ENCODE data around the gene OTUB2. TPM values are rescaled to one million over a fixed set of nuclear protein-coding genes. Genes with fewer than 3 reads are reported as not detected.

OTUB2 gene
- 0.28 TPM for polyA plus RNA-seq (2012; ENCODE audit: low read depth, missing spikeins)

DNA sequence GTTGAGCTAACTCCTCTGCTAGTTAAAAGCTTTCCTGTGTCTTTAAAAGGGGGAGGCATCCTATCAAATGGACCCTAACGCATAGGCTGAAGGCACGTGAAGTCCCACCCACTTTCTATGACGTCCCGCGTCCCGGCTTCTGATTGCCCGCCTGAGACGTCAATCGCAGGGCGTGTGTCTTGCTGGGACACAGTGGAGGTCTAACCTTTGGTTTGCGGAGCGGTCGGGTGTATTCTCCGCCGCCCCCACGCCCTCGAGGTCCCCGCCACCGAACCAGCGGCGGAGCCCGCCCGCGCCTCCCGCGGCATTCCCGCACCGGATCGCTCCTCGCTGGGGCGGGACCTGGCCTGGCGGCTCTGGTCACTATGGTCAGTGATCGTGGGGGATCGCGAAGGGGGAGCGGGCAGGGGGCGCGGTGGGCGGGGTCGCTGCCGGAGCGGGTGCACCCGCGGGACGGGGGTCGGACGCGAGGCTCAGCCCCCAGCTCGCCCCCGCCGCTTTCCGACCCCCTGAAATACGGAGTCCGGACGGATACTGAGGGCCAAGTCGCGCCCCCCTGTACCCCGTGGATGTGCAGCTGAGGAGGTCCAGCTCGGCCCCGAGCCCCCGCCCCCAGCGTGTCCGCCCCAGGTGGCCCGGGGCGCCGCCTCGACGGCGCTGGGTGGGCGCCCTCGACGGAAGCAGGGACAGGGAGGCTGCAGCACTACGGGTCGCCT lies at the start of gene OTUB2:
Gene OTUB2, plus strand, starts transcription at position 168 of the 716 bp plus-strand sequence. Its CDS starts 198 bp downstream, at position 366.
- DNase-seq (ENCODE audit: insufficient read length, low spot score) (peak; percentile 99), FAIRE-seq (peak; percentile 90)
- no peak for TF ChIP-seq TAF1 (IDR thresholded peaks at IDR 0.05; ENCODE audit: low read depth, low read length)
- peak; percentile 94 for TF ChIP-seq POU2F2 (IDR thresholded peaks at IDR 0.05; ENCODE audit: low read depth, low read length)

DNA sequence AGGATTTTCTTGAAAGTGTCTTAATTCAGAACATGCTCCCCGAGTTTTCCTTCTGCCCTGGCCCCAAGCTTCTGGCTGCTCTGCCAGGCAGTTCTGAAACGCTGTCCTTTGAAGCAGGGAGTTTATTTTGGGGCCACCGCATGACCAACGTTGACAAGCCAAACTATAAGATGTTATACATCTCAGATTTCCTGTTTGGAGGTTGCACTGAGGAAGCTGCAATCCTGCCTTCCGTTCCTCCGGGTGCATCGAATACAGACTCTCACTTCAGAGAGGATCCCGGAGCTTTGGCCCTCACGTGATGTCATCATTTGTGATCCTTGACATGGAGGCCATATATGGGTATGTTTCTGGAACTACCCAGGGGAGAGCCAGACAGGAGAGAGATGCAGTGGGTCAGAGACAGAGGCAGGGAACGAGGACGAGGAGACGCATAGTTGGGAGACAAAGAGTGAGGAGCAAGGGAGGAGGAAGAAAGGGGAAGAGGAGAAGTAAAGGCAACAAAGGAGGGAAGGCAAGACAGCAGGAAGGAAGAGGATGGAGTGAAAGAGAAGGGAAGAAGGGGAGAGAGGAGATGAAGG lies 49.6 kb upstream of the OTUB2 start, which contains the start of gene ASB2:
Gene ASB2, minus strand, starts transcription at position 94 of the 581 bp plus-strand sequence. CDS start 12,031 bp downstream, outside the sequence.
- no peak for DNase-seq (ENCODE audit: insufficient read length, low spot score)
- no peak for FAIRE-seq
- TF ChIP-seq TAF1 (IDR thresholded peaks at IDR 0.05; ENCODE audit: low read depth, low read length) (0 out of 2 replicates have a peak, but pooled peaks have one; percentile 0), POU2F2 (IDR thresholded peaks at IDR 0.05; ENCODE audit: low read depth, low read length) (no peak)

DNA sequence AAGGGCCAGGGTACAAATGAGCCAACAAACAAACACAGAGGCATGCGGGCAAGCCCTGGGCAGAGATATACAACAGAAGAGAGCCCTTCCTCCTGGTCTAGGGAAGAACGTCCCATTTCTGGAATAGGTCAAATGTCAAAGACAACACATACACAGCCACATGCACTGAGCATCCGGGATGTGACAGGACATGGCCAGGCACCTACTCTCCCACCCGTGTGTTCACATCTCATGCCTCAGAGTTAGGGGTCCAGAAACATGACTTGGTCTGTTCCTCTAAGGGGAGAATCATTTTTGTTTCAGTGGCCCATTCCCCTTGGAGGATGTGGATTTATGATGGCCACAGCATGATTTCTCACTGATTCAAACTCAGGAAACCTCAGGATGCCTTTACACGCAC lies 49.0 kb upstream of the OTUB2 start:
- FAIRE-seq (peak; percentile 43), DNase-seq (ENCODE audit: insufficient read length, low spot score) (no peak)
- TF ChIP-seq POU2F2 (IDR thresholded peaks at IDR 0.05; ENCODE audit: low read depth, low read length) (0 out of 2 replicates have a peak, but pooled peaks have one; percentile 22), TAF1 (IDR thresholded peaks at IDR 0.05; ENCODE audit: low read depth, low read length) (no peak)

DNA sequence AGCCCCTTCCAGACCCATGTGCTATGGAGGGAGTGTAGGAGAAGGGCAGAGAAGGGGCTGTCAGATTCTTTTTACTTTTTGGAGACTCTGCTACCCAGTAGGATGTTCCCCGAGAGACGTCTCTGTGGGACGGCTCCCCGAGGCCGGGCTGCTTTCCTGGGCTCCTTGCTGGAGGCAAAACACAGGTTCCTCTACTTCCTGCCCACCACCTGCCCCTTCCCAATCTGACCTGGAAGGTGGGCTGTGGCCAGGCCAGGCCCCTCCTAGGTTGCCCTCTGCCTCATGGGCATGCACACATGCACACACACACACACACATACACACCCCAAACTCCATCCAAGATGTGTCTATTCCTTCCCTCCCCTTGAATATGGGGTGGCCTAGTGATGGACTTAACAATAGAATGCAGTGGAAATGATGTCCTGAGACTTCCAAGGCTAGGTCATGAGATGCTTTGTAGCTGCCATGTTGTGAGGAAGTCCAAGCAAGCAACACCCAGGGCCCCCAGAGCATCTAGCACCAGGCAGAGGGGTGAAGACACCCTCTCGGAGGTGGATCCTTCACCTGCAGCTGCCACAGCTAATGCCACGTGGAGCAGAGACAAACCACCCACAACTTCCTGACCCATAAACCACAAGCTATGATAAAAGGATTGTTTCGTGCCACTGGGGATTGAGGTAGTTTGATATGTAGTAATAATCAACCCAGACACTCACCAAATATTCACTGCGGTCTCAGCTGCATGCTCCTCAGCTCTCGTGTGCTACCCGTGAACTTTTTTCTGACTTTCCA lies 48.2 kb upstream of the OTUB2 start:
- no peak for DNase-seq (ENCODE audit: insufficient read length, low spot score)
- FAIRE-seq: peak; percentile 85
- TF ChIP-seq POU2F2 (IDR thresholded peaks at IDR 0.05; ENCODE audit: low read depth, low read length) (peak; percentile 88), POLR2AphosphoS5 (IDR thresholded peaks at IDR 0.05; ENCODE audit: low read depth, low read length) (no peak), POLR2A (IDR thresholded peaks at IDR 0.05; ENCODE audit: low read depth, low read length) (0 out of 2 replicates have a peak, but pooled peaks have one; percentile 19), SPI1 (IDR thresholded peaks at IDR 0.05; ENCODE audit: low read depth, low read length) (peak; percentile 30; the same call in 1 of the 2 replicates), TAF1 (IDR thresholded peaks at IDR 0.05; ENCODE audit: low read depth, low read length) (no peak)

DNA sequence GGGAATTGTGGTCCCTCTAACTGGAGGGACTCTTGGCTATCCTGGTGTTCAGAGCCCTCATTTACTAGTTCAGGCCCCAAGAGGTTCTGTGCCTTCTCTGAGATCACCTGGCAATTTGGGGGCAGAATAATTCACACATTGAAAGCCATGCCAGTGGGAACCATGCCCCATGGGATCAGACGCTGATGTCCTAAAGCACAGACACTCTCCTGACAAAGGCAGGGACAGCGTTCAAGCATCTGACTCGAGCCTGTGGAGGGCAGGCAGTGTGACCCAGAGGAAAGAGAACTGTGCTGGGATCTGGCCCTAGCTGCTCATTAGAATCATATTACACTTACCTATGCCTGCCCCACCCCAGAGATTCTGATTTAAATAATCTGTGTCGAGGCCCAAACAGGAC lies 47.4 kb upstream of the OTUB2 start:
- DNase-seq (ENCODE audit: insufficient read length, low spot score): no peak
- FAIRE-seq: no peak
- TF ChIP-seq TAF1 (IDR thresholded peaks at IDR 0.05; ENCODE audit: low read depth, low read length) (no peak), POLR2AphosphoS5 (IDR thresholded peaks at IDR 0.05; ENCODE audit: low read depth, low read length) (no peak)

DNA sequence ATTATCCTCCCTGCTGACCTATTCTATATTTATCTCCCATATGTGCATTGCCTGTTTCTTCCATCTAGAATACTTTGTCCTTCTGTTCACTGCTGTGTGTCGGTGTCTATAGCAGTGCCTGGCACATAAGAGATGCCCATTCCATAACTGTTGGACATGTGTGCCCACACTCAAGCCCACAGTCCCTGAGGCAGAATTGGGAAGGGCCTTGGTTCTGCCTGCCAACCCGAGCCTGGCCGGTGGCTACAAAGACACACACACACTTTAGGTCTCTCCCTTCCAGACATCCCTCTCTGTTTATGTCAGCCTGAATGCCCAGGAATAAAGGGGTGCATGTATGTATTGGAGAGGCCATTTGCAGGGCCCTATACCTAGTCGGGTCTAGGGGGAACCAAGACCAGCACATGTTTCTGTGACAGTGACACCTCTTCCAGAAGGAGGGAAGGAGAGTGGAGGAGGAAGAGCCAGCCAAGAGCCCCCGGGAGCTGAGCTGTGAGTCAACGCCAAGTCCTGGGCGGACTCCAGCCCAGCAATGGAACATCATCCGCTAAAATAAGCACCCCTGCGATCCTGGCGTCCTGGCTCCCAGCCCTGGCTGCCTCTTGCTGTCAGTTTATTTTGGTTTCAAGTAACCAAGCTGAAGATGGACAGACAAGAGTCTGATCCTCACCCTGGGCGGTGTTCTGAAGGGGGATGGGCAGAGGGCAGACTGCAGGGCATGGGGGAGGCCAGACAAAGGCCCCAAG lies 45.5 kb upstream of the OTUB2 start:
- DNase-seq (ENCODE audit: insufficient read length, low spot score) (no peak), FAIRE-seq (no peak)
- TF ChIP-seq POLR2A (IDR thresholded peaks at IDR 0.05; ENCODE audit: low read depth, low read length): no peak
- TF ChIP-seq POLR2AphosphoS5 (IDR thresholded peaks at IDR 0.05; ENCODE audit: low read depth, low read length): no peak
- no peak for TF ChIP-seq TAF1 (IDR thresholded peaks at IDR 0.05; ENCODE audit: low read depth, low read length)
- no peak for TF ChIP-seq PAX5 (IDR thresholded peaks at IDR 0.05; ENCODE audit: insufficient read depth, low read length, severe bottlenecking)
- no peak for TF ChIP-seq SPI1 (IDR thresholded peaks at IDR 0.05; ENCODE audit: low read depth, low read length)
- TF ChIP-seq POU2F2 (IDR thresholded peaks at IDR 0.05; ENCODE audit: low read depth, low read length): no peak

DNA sequence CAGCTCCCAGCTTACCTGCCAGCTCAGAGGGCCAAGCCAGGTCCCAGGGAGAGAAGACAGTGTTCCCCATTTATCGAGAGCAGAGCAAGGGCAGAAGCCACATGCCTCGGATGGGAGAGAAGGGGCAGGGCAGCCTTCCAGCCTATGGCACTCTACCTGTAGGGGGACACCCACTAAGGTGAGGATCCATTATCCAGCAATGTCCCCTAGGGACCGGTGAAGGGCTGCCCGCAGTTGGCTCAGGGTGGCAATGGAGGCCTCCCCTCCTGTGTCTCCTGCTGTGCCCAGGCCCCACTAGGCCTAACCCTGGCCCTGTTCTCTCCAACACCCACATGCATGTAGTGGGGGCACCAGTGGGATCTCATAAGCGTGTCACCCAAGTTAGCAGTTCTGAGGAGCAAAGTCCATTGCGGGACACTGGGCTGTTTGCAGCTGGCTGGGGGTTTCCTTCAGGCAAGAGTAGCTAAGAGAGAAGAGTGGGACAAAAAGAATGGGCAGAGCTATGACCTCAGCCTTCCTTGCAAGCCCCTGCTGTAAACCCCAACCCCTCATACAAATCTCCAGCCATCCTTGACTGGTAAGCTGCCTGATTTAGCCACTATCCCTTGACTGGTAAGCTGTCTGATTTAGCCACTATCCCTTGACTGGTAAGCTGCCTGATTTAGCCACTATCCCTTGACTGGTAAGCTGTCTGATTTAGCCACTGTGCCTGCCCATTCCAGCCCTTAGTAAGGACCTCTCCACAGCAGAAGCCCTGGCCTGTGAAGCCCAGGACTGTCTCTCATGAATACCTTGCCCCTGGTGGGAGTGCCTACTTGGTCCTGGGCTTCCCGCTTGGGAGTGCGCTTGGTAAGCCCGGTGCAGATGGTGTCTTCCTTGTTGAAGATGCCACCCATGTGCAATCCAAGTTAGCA lies 44.6 kb upstream of the OTUB2 start:
- TF ChIP-seq POU2F2 (IDR thresholded peaks at IDR 0.05; ENCODE audit: low read depth, low read length) (no peak), SPI1 (IDR thresholded peaks at IDR 0.05; ENCODE audit: low read depth, low read length) (no peak), TAF1 (IDR thresholded peaks at IDR 0.05; ENCODE audit: low read depth, low read length) (no peak), PAX5 (IDR thresholded peaks at IDR 0.05; ENCODE audit: insufficient read depth, low read length, severe bottlenecking) (no peak), POLR2AphosphoS5 (IDR thresholded peaks at IDR 0.05; ENCODE audit: low read depth, low read length) (no peak), POLR2A (IDR thresholded peaks at IDR 0.05; ENCODE audit: low read depth, low read length) (no peak)
- FAIRE-seq: peak; percentile 38
- DNase-seq (ENCODE audit: insufficient read length, low spot score): no peak

DNA sequence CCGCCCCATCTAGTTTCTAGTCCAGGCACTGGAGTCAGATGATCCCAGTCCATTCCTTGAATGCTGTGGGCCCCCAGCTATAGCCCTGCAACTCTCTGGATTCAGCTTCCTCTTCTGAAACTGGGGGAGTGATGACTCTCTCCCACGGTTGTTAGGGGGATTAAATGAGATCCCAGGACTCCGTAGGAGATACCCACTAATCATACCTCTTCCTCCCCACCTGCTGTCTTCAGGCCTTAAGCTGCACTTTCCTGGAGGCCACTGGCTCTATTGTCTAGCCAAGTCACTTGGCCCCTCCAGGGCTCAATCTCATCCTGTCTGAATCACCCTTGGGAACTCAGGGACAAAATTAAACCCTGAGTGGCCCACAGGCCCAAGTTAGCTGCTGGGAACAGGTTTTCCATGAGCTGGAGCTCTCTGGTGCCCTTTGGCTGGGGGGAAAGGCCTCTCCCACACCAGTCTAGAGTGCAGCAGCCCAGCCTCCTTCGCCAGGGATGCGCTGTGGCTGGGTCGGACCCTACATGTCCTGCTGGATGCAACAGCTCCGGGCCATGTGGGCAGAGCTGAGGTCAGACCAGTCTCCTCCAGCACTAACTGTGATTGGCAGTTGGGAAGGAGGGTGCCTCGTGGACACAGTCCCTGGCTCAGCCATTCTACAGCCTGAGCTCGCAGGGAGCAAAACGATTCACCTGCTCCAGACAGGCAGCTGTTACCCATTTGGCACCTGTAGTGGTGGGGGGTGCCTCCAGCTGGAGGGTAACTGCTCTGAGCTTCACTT lies 43.7 kb upstream of the OTUB2 start:
- TF ChIP-seq POLR2A (IDR thresholded peaks at IDR 0.05; ENCODE audit: low read depth, low read length) (no peak), POU2F2 (IDR thresholded peaks at IDR 0.05; ENCODE audit: low read depth, low read length) (no peak), SPI1 (IDR thresholded peaks at IDR 0.05; ENCODE audit: low read depth, low read length) (no peak), POLR2AphosphoS5 (IDR thresholded peaks at IDR 0.05; ENCODE audit: low read depth, low read length) (no peak), PAX5 (IDR thresholded peaks at IDR 0.05; ENCODE audit: insufficient read depth, low read length, severe bottlenecking) (no peak), TAF1 (IDR thresholded peaks at IDR 0.05; ENCODE audit: low read depth, low read length) (no peak)
- no peak for DNase-seq (ENCODE audit: insufficient read length, low spot score)
- FAIRE-seq: no peak
